ENCODE data around the gene CFLAR. TPM values are rescaled to one million over a fixed set of nuclear protein-coding genes. Genes with fewer than 3 reads are reported as not detected.

CFLAR gene
- total RNA-seq, 1 donor from 2014 or later, result 238 TPM

DNA sequence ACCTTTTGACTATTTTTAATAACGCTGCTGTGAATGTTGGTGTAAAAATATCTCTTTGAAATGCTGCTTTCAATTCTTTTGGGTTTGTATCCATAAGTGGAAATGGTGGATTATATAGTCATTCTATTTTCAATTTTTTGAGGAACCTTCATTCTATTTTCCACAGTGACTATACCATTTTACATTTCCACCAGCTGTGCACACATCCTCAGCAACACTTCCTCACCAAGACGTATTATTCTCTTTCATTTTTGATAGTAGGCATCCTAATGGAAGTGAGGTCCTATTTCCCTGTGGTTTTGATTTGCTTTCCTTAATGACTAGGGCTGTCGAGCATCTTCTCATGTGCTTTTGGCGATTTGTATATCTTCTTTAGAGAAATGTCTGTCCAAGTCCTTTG, 81.8 kb downstream of the CFLAR start:
- no peak for DNase-seq
- Histone ChIP-seq H3K36me3 (peaks cover 28% of the 10 kb centered on the region), H3K9me3 (replicated peaks) (no peaks in the 10 kb centered on the region), H3K4me3 (no peak overlapping the region), H3K27me3 (ENCODE audit: low read depth) (no peaks in the 10 kb centered on the region), H3K27ac (replicated peaks) (peak overlapping the region; percentile 8), H3K4me1 (peaks cover 53% of the 10 kb centered on the region)
- intact Hi-C loops (cut with micrococcal nuclease), result no loop called here
- TF ChIP-seq, protein P1, sequence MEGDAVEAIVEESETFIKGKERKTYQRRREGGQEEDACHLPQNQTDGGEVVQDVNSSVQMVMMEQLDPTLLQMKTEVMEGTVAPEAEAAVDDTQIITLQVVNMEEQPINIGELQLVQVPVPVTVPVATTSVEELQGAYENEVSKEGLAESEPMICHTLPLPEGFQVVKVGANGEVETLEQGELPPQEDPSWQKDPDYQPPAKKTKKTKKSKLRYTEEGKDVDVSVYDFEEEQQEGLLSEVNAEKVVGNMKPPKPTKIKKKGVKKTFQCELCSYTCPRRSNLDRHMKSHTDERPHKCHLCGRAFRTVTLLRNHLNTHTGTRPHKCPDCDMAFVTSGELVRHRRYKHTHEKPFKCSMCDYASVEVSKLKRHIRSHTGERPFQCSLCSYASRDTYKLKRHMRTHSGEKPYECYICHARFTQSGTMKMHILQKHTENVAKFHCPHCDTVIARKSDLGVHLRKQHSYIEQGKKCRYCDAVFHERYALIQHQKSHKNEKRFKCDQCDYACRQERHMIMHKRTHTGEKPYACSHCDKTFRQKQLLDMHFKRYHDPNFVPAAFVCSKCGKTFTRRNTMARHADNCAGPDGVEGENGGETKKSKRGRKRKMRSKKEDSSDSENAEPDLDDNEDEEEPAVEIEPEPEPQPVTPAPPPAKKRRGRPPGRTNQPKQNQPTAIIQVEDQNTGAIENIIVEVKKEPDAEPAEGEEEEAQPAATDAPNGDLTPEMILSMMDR (IDR thresholded peaks at IDR 0.05; ENCODE audit: borderline replicate concordance), result no peak

DNA sequence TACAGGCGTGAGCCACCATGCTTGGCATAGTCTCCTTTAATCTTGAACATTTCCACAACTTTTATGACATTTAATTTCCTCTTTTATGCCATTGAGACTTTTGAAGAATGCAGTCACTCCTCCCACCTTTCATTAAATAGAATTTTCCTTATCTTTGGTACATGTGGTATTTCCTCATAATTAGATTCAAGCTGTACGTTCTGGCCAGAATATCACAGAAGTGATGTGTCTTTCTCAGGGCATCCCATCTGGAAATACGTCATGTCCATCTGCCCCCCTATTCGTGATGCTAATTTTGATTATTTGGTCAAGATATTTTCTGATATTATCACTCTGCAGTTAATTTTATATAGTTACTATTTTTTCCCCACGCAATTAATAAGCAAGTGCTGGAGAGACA, 83.9 kb downstream of the CFLAR start:
- intact Hi-C loops (cut with micrococcal nuclease), result no loop called here
- TF ChIP-seq, protein P1 (IDR thresholded peaks at IDR 0.05; ENCODE audit: borderline replicate concordance), result no peak
- Histone ChIP-seq H3K27me3 (ENCODE audit: low read depth) (no peaks in the 10 kb centered on the region), H3K36me3 (peaks cover 19% of the 10 kb centered on the region), H3K27ac (replicated peaks) (no peak overlapping the region), H3K9me3 (replicated peaks) (no peaks in the 10 kb centered on the region), H3K4me1 (peaks cover 33% of the 10 kb centered on the region), H3K4me3 (no peak overlapping the region)
- no peak for DNase-seq

DNA sequence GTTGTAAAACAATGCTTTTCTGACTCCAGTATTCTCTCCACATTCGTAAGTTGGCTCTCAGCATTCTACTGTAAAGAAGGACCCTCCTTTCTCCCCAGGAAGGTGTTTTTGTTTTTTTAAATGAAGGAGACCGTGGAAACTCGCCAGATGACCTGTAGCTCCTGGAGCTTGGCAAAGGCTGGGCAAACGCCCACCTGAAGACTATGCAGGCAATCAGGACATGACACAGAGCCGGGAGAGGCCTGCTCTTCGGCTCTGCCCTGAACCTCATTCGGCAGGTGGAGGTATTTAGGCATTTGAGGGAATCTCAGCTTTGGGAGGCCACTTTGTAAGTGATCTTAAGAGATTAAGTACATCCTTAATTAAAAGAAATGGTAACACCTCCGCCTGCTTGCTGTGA, 84.4 kb downstream of the CFLAR start:
- Histone ChIP-seq H3K4me3 (no peak overlapping the region), H3K4me1 (peaks cover 28% of the 10 kb centered on the region), H3K27me3 (ENCODE audit: low read depth) (no peaks in the 10 kb centered on the region), H3K9me3 (replicated peaks) (no peaks in the 10 kb centered on the region), H3K27ac (replicated peaks) (no peak overlapping the region), H3K36me3 (peaks cover 21% of the 10 kb centered on the region)
- DNase-seq, result no peak
- TF ChIP-seq, protein P1 (IDR thresholded peaks at IDR 0.05; ENCODE audit: borderline replicate concordance), result no peak
- intact Hi-C loops (cut with micrococcal nuclease), result no loop called here

DNA sequence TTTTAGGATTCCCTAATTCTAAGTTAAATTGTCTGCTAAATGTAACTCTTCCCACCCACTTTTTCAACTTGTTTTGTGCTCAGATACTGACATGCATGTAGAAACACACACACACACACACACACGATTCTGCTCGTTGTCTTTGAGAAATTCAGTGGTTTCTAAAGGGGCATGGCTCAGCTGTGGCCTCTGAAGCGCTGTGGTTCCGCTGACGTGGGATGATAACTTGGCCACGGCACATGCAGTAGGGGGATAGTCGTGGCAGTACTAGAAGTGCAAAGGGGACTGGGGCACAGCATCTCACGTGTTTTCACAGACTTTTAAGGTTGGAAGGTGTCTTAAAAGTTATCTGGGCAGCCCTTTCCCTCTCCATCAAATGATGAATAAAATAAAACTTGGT, 85.4 kb downstream of the CFLAR start:
- Histone ChIP-seq H3K4me1 (peaks cover 17% of the 10 kb centered on the region), H3K9me3 (replicated peaks) (no peaks in the 10 kb centered on the region), H3K36me3 (peaks cover 19% of the 10 kb centered on the region), H3K27me3 (ENCODE audit: low read depth) (no peaks in the 10 kb centered on the region), H3K4me3 (no peak overlapping the region), H3K27ac (replicated peaks) (no peak overlapping the region)
- DNase-seq, result no peak
- intact Hi-C loops (cut with micrococcal nuclease), result no loop called here
- TF ChIP-seq, protein P1 (IDR thresholded peaks at IDR 0.05; ENCODE audit: borderline replicate concordance), result no peak

DNA sequence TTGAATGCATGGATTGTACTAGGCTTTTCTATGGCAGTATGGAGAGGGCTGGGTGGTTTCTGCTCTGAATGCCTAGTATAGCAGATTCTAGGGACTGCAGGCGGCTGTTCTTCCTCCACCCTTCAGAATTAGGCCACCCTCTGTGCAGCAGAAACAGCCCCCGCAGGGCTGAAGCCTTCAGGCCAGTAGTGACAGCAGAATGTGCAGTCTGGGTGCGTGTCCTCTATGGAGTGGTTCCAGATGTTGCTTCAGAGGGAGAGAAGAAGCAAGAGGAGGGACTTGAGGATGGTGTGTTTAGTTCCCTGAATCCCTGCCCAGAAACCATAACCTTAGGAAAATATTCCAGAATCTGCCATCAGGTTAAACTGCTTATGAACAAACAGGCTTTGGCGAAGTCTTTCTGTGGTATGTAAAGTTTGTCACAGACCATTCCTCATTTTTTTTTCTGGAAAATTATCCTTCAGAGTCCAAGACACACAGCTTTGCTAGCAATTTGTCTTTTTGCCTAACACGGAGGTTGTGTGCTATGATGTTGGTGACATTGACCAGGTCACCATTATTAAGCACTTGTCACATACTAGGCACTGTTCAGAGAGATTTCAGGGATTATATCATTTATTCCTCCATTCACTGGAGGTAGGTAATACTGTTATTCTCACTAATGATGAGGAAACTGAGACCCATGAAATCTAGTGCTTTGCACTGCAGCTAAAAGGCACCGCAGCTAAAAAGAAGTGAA, 88.1 kb downstream of the CFLAR start:
- Histone ChIP-seq H3K4me3 (no peak overlapping the region), H3K36me3 (peaks cover 10% of the 10 kb centered on the region), H3K27ac (replicated peaks) (no peak overlapping the region), H3K27me3 (ENCODE audit: low read depth) (no peaks in the 10 kb centered on the region), H3K9me3 (replicated peaks) (no peaks in the 10 kb centered on the region), H3K4me1 (peaks cover 6% of the 10 kb centered on the region)
- DNase-seq, result no peak
- TF ChIP-seq, protein P1 (IDR thresholded peaks at IDR 0.05; ENCODE audit: borderline replicate concordance), result no peak
- intact Hi-C loops (cut with micrococcal nuclease), result no loop called here

Measured in left ventricle myocardium inferior (tissue), 1 donor.